ENCODE data around the gene RAB11FIP4. TPM values are rescaled to one million over a fixed set of nuclear protein-coding genes. Genes with fewer than 3 reads are reported as not detected.

Gene RAB11FIP4
- total and polyA plus RNA-seq, 9 of the 15 experiments (the other 6 are each of a cell fraction or from before 2014, with no cell fraction given): 0.62 to 16.6 (median 8.9) TPM

- peak; percentile 45 to 69; a peak in 3 of 4 replicates for TF ChIP-seq RAD21 (CRISPR knock-in tag; conservative IDR thresholded peaks at IDR 0.05 in 1 of 2, IDR thresholded peaks at IDR 0.05 in 1 of 2)
These were observed 2.5 kb upstream of the RAB11FIP4 start (continued) for GRCh38 chr17:31388770-31389656.

- Histone ChIP-seq H3K4me3 (no peak overlapping the region), H2AFZ (ENCODE audit: low read depth, low read length) (peak overlapping the region; percentile 46; the same call in 1 of the 2 replicates), H3K27ac (ENCODE audit: extremely low read depth, low read depth, low read length) (no peak overlapping the region), H3K9me3 (replicated peaks; ENCODE audit: control insufficient read depth, insufficient read depth, low read depth, low read length) (no peaks in the 10 kb centered on the region), H3K79me2 (ENCODE audit: control insufficient read depth, insufficient read depth, low read length) (no peaks in the 10 kb centered on the region), H3K9me1 (ENCODE audit: control insufficient read depth, insufficient read depth, low read length) (no peaks in the 10 kb centered on the region), H3K4me2 (ENCODE audit: insufficient read depth, low read length) (no peak overlapping the region), H3K27me3 (ENCODE audit: control insufficient read depth in 2 of 2, insufficient read depth in 2 of 2, low read length in 2 of 2) (peaks cover 23 to 45% of the 10 kb centered on the region in 2 experiments), H4K20me1 (replicated peaks; ENCODE audit: control insufficient read depth, insufficient read depth, low read length) (peaks cover 2% of the 10 kb centered on the region), H3K36me3 (ENCODE audit: control insufficient read depth, insufficient read depth, low read length) (no peaks in the 10 kb centered on the region), H3K4me1 (replicated peaks in 1 of 2; ENCODE audit: control insufficient read depth in 2 of 2, insufficient read depth in 2 of 2, low read length in 2 of 2) (peaks cover 0 to 21% of the 10 kb centered on the region in 2 experiments; a peak in 3 of 5 replicates), H3K9ac (ENCODE audit: insufficient read depth in 1 of 2, low read depth in 2 of 2, low read length in 2 of 2) (0 out of 4 replicates have a peak overlapping the region, but pooled peaks of 1 of the 2 experiments have one; percentile 10)
- 29% methylated on average over 22 of the region's 22 CpGs for WGBS (ENCODE audit: insufficient coverage, low coverage, missing lambda C conversion rate)
- peak; percentile 11; the same call in 2 of the 3 replicates for ATAC-seq
- peak; percentile 46 for FAIRE-seq
- CTCF ChIA-PET (ENCODE audit: low intra/inter-chr PET ratio): interaction anchor here (1.1 to 2.8 kb wide), 2 partner anchors 128 to 136 kb away, joined by 3 to 22 read pairs; no protein-coding TSS in a partner anchor
- BruUV-seq (replicated peaks): no TSS peak
- in situ Hi-C loops (cut with MboI) (loop anchor here (10.0 kb wide), 1 partner anchor 375 kb away; no protein-coding TSS in a partner anchor), intact Hi-C loops (cut with micrococcal nuclease) (loop anchor here (1.0 to 2.0 kb wide), 2 partner anchors 127 to 135 kb away; no protein-coding TSS in a partner anchor)
- peak in 2 of 4 experiments; percentile 38 to 42 for DNase-seq (ENCODE audit: extremely low read depth in 1 of 4, low spot score in 3 of 4)
- POLR2A ChIA-PET: interaction anchor here (0.6 kb wide), 1 partner anchor 356 kb away, joined by 3 read pairs; no protein-coding TSS in a partner anchor
- TF ChIP-seq ZNF518B (CRISPR knock-in tag; IDR thresholded peaks at IDR 0.05): no peak
- TF ChIP-seq ZBTB34 (CRISPR knock-in tag; IDR thresholded peaks at IDR 0.05): no peak
- no peak for TF ChIP-seq ETV1 (tag; conservative IDR thresholded peaks at IDR 0.05; ENCODE audit: low read depth)
- TF ChIP-seq ZBTB33 (CRISPR knock-in tag; IDR thresholded peaks at IDR 0.05): no peak
- no peak for TF ChIP-seq ZNF507 (tag; conservative IDR thresholded peaks at IDR 0.05)
- TF ChIP-seq ZNF24 (IDR thresholded peaks at IDR 0.05): no peak
- no peak for TF ChIP-seq SMARCC2 (IDR thresholded peaks at IDR 0.05; ENCODE audit: low read depth)
- TF ChIP-seq HNRNPLL (IDR thresholded peaks at IDR 0.05; ENCODE audit: low read depth, low read length, poor library complexity, severe bottlenecking): no peak
These were observed 1.7 kb upstream of the RAB11FIP4 start for GRCh38 chr17:31389657-31390381.

All from K562 (cell line).